ENCODE data around the gene CARD11.

GRCh38 chr7:2878306-2878705, 165.4 kb downstream of the CARD11 start:
- no peak for TF ChIP-seq CTCF (IDR thresholded peaks at IDR 0.05)
- TF ChIP-seq RFX5 (IDR thresholded peaks at IDR 0.05; ENCODE audit: low read length), result no peak
- TF ChIP-seq POLR2AphosphoS5 (IDR thresholded peaks at IDR 0.05; ENCODE audit: low read depth, low read length), result no peak
- no peak for TF ChIP-seq MAX (IDR thresholded peaks at IDR 0.05; ENCODE audit: low read depth)
- no peak for TF ChIP-seq CHD2 (IDR thresholded peaks at IDR 0.05; ENCODE audit: low read length, partially characterized antibody)
- TF ChIP-seq PBX3 (IDR thresholded peaks at IDR 0.05), result no peak
- no peak for TF ChIP-seq REST (IDR thresholded peaks at IDR 0.05; ENCODE audit: low read depth, low read length)
- no peak for TF ChIP-seq GATA2 (CRISPR knock-in tag; IDR thresholded peaks at IDR 0.05)
- TF ChIP-seq TAF1 (IDR thresholded peaks at IDR 0.05; ENCODE audit: borderline replicate concordance, low read depth, low read length), result no peak
- no peak for TF ChIP-seq SMC3 (IDR thresholded peaks at IDR 0.05; ENCODE audit: low read depth, low read length)
- TF ChIP-seq ZBTB33 (IDR thresholded peaks at IDR 0.05; ENCODE audit: borderline replicate concordance, low read depth), result no peak
- TF ChIP-seq RAD21 (IDR thresholded peaks at IDR 0.05; ENCODE audit: low read length), result no peak

Data from SK-N-SH (cell line).